ENCODE results near the gene ZNF136.

- no peak for TF ChIP-seq TAF1 (conservative IDR thresholded peaks at IDR 0.05)
- TF ChIP-seq RAD21 (IDR thresholded peaks at IDR 0.05): no peak
- TF ChIP-seq, protein P1, sequence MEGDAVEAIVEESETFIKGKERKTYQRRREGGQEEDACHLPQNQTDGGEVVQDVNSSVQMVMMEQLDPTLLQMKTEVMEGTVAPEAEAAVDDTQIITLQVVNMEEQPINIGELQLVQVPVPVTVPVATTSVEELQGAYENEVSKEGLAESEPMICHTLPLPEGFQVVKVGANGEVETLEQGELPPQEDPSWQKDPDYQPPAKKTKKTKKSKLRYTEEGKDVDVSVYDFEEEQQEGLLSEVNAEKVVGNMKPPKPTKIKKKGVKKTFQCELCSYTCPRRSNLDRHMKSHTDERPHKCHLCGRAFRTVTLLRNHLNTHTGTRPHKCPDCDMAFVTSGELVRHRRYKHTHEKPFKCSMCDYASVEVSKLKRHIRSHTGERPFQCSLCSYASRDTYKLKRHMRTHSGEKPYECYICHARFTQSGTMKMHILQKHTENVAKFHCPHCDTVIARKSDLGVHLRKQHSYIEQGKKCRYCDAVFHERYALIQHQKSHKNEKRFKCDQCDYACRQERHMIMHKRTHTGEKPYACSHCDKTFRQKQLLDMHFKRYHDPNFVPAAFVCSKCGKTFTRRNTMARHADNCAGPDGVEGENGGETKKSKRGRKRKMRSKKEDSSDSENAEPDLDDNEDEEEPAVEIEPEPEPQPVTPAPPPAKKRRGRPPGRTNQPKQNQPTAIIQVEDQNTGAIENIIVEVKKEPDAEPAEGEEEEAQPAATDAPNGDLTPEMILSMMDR (IDR thresholded peaks at IDR 0.05; ENCODE audit: low read depth, low read length, missing input control): no peak
These were observed 67.1 kb downstream of the ZNF136 start for GRCh38 chr19:12229990-12230389.

All from liver (tissue), 3 donors.